HG02870 (cell line): Measurements from ENCODE around the gene PTPRE.

Experiments used
- ATAC-seq: cut with Tn5 transposase; IDR thresholded peaks from one replicate; pipeline ENCODE4 v1.9.1; 2021; ENCODE audit warnings: mild to moderate bottlenecking, moderate library complexity; ENCODE audit not compliant: unreplicated experiment

The PTPRE gene

DNA sequence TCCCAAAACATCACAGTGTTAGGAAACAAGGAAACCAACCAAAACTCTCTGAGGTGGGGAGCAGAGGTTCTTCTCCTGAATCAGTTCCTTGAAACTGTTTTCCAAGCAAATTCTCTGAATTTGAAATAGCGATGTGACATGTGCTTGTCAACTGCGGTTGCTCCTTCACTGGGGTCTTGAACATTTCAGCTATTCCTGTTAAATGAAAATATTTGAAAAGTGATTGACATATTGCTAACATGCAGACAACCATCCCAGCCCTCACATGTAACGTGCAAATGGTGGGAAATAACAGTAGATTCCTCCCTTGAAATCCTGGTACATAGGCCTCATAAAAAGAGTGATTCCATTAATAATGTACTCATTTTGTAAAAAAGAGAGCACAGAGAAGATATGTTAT, 203.4 kb downstream of the PTPRE start:
- ATAC-seq = no peak

DNA sequence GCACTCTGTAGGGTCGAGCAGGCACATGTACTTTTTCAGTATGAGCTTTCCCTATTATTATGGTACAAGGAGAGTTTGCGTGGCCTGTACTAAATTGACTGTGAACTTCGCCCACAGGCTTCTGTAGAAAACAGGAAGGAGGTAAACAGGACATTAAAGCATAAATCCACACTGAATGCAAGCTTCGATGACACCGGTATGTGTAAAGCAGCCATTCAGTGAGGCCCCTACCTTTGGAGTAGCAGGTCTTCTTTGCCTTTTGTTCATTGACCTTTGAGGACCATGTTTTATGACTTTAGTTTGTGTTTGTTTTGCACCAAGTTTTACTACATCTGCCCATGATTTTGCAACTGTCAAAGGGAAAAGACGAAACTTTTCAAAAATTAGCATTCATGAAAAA, 204.8 kb downstream of the PTPRE start:
- ATAC-seq = no peak

DNA sequence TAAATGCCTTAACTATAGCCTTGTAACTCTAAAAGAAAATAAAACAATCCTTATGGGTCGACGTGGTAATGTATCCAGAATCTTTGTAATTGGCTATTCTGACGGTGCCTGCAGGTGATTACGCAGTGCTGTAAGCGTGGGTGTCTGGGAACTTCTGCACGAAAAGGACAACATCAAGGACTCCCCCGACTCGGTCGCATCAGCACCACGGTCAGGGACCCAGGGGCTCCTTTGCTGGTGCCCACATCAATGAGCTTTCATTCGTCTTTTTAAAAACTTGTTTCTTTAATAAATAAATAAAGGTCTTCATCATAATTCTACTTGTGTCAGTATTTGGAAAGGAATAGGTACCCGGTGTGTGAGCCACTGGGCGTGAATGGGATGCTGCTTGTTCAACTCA, 206.1 kb downstream of the PTPRE start:
- ATAC-seq = no peak

DNA sequence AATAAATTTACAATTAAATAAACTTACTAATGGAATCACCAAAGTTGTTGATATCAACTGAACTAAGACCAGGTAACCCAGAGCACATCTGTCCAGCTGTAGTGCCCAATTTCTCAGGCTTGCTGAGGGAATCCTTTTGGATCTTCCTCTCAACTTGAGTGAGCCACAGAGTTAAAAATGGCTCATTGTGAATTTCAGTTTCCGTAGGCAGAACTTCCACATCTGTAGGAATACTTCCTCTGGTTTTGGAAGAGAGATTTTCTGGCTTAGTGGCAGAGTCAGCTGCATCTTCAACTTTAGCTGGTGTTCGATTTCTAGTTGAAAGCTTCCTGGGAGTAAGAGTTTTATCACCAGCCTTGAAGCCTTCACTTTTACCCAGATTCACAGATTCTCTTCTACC, 208.0 kb downstream of the PTPRE start:
- ATAC-seq = no peak

DNA sequence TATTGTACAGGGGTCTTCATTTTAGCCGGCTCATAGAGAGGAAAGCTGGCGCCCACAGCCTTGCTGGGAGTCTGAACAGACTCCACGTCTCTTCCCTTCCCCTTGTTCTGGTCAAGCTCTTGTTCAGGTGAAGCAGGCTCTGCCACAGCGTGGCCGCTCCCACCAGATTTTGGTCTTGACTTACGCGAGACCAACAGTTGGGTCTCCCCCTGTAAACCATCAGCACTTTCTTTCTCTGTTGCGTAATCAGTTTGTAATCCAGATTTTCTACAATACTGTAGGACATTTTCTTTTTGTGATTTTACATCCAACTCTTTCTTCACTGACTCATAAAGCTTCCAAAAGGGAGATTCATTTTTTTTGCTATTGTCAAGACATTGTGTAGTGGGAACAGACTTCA, 208.5 kb downstream of the PTPRE start:
- no peak for ATAC-seq

DNA sequence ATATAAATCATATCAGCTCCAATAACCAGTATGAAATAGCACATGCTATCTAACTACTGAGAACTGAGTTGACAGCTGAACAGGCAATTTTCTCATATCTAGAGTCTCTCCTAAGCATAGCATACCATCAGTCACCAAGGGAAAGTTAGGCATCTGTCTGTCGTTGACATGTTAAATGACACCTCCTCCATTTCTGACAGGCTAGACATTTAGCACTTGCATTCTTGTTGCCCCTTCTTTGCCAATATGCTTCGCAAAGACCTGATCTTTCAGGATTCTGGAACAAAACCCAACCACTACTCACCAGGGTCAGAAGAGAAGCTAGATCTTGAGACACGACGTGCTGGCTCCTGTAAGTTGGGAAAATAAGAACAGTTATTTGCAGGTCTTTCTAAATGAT, 209.3 kb downstream of the PTPRE start:
- no peak for ATAC-seq

DNA sequence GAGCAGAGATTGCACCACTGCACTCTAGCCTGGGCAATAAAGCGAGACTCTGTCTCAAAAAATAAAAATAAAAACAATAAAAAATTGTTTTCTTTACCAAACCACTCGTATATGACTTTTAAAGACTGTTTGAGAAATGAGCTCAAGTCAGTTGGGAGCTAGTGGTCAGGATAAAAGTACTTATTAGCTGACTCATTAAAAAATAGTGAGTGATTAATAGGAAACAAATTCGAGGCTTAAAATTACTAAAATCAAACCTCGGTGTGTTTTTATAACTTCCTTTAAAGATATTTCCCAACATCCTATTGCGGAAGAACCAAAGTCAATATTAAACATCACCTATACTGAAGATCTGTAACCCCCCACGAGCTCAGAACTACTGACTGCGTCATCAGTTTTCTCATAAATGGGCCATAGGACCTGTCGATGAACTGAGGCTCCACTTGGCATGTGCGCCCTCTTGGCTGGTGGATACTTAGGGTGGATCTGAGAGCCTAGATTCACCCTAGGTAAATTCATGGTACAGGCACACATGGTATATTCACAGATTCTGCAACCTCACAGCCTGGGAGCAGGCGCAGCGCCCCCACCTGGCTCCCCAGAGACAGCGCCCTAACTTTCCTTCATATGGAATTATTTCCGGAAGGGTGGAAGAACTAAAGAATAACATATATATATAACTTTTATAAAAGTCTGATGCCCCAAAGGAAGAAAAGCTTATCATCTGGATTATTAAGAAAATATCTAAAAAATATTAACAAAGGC, 210.1 kb downstream of the PTPRE start:
- no peak for ATAC-seq

DNA sequence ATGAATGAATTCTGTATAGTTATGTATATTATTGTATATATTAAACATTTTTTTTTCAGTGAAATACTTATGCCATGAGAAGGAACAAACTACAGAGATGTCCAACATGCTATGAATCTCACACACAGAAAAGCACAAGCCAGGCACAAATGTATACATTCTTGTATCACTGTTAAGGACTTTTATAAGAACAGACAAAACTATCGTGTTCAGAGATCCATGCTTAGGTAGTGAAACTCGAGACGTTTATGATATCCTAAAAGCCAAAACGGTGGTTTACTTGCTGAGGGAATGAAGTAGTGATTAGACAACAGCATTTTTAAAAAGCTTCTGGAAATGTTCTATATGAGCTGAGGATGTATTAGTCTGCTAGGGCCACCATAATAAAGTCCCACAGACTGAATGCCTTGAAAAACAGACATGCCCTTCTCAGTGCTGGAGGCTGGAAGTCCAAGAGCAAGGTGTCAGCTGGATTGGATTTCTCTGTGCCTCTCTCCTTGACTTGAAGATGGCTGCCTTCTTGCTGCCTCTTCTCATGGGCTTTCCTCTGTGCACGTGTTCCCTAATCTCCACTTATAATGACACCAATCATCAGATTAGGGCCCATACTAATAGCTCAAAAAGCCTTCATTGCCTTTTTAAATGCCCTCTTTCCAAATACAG, 215.0 kb downstream of the PTPRE start:
- no peak for ATAC-seq

DNA sequence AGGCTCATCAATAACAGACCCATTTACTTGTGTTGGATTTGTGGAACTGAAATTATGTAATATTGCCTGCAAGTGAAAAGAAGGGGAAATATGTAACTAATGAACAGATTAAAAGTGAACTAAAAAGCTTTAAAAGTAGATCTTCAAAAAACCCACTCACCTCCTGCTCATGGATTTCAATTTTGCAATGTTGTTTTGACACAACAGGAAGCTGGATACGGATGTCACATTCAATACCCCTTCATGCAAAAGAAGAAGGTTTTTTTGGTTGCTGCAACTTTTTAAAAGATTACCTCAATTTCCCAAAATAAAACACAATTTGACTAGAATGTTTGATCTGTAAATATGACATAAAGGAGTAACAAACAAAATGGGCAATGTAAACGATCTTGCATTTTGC, 216.0 kb downstream of the PTPRE start:
- no peak for ATAC-seq

DNA sequence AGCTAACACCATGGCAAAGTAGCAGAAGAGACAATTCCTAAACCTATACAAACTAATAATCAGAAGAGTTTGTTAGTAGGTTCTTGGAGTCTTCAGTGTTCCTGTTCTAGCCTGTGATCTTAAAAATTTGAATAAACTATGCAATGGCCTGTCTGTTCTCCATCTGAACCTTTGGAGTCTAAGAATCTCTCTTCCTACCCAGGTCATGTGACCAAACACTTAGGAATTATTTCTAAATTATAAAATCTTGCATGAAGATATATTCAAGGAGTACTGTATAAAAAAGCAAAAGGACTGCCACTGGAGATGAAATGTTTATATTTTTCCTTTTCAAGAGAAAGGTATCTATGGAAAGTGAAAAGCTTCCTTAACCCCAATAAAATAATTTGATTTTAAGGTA, 216.9 kb downstream of the PTPRE start:
- no peak for ATAC-seq

DNA sequence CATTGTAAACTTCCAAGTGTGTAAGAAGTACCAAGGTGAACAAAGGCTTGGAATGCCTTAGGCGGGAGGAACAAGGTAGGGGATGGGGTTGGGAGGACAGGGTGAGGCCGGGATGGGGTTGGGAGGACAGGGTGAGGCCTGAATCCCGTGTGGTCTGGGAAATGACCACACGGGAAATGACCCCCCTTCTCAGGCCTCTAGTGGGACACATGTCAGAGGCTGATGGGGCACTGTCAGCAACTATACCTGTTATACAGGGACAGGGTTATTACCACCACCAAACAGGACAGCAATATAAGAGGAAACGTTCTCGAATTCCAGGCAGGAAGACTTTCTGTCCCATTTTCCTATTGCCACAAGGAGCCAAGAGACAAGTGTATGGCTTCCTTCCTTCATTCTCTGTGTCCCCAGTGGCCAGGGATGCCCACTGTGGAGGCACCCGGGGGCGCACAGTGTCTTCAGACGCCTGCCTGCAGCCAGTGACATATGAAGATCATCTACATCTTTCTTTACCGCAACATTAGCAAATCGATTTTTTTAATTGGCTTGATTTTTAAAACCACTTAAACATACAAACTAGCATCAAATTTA, 218.0 kb downstream of the PTPRE start:
- ATAC-seq = no peak

DNA sequence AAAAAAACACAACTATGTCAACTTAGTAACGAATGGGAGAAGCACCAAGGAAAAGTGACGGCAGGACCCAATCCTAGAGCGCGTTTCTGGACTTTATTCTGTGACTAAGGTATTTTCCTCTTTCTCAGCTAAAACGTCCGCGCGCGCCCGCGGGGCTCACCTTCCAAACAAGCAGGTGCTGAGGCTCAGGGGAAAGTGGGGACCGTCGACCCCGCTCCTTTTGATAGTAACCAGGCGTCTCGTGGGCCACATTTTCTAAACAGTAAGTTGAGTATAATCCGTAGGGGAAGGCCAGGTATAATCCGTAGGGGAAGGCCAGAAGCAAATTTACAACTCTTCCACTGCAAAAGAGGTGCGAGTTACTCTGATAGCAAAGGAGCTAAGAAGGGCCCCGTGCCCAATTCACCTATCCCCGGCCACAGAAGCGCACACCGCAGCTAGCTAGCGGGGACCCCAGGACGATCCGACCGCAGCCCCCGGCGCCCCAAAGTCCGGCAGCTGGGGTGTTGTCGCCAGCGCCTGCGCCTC, 218.6 kb downstream of the PTPRE start:
- ATAC-seq = no peak

DNA sequence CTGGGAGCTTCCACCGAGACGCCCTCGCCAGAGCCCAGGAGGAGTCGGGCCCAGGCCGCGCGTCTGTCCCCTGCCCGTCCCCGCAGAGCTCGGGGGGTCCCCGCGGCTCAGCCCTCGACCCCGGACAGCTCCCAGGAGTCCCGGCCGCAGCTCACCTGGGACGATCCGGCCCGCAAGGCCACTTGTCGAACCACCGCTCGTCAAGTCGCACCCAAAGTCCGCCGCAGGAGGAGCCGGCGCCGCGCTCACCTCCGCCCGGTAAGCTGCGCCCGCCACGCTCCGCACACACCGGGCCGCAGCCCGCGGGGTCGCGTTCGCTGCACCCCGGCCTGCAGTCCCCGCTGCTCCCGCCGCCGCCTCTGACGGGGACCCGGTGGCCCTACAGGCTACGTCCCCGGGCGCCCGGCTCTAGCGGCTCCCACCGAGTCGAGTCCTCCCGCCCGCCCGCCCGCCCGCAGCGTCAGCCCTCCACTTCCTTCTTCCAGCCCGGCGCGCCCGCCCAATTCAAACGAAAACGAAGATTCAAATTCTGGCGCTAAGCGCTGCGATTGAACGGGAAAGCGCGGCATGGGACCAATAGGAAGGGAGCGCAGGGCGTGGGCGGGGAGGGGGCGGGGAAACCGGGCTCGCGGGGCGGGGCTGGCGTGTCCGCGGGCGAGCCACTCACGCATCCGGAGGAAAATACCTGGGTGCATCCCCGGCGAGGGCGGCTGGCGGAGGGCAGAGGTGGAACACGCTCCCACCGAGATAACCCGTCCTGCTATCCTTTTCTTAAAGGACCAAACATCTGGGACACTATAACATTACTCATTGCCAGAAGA, 219.3 kb downstream of the PTPRE start, which contains the start of gene MKI67:
TSS of gene MKI67 (minus strand) at position 480 of the 821 bp plus-strand sequence. CDS start 756 bp downstream, outside the sequence.
- peak; percentile 81 for ATAC-seq

DNA sequence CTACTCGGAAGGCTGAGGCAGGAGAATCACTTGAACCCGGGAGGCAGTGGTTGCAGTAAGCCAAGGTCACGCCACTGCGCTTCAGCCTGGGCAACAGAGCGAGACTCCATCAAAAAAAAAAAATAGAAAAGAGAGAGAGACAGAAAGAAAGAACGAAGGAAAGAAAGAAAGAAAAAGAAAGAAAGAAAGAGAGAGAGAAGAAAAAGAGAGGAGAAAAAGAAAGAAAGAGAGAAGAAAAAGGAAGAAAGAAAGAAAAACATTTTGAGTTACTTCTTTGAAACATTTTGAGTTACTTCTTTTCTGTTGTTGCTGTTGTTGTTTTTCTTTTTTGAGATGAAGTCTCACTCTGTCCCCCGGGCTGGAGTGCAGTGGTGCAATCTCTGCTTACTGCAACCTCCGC, 221.7 kb downstream of the PTPRE start:
- ATAC-seq = no peak

DNA sequence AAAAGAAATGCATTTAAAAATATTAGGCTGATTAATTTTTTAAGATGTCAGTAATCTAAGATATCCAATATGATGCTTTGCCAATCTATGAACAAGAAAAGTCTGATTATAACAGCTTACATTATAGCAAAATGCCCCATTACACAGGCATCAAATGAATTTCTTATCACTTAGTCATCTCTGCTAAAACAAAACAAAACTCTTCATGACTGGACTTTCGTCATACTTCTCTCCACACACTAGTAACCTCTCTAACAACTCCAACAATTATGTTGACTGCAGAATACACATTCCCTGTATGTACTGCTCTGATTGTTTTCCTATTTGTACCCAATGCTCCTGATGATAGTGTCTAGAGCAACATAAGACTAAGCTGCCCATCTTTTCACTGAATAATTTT, 223.1 kb downstream of the PTPRE start:
- no peak for ATAC-seq
